NCI-H510A treated with DMSO at 0.1 percent for 48 hours (cell line): ENCODE results near the gene MGAT5.

Experiments
- DNase-seq: peaks from one replicate; lab custom pipeline; 2025; lab: John Stamatoyannopoulos, UW

Gene MGAT5, protein sequence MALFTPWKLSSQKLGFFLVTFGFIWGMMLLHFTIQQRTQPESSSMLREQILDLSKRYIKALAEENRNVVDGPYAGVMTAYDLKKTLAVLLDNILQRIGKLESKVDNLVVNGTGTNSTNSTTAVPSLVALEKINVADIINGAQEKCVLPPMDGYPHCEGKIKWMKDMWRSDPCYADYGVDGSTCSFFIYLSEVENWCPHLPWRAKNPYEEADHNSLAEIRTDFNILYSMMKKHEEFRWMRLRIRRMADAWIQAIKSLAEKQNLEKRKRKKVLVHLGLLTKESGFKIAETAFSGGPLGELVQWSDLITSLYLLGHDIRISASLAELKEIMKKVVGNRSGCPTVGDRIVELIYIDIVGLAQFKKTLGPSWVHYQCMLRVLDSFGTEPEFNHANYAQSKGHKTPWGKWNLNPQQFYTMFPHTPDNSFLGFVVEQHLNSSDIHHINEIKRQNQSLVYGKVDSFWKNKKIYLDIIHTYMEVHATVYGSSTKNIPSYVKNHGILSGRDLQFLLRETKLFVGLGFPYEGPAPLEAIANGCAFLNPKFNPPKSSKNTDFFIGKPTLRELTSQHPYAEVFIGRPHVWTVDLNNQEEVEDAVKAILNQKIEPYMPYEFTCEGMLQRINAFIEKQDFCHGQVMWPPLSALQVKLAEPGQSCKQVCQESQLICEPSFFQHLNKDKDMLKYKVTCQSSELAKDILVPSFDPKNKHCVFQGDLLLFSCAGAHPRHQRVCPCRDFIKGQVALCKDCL

DNA sequence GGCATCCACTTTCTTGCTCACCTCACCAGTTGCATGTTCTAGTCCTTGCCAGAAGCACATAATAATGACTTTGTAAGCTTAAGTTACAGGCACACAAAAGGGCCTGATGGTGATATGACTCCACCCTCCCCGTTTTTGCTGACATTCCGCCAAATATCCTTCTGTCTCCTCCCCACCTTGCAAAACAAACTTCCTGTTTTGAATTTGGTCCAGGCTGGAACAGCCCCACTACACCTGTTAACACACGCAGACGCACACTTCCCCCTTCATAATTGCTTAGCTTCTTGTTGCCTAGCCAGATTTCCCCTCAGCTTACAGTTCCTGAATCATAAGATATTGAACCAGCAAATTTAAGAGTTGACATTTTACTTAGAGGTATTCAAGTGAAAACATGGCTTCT is at the start of gene MGAT5:
Gene MGAT5 (plus strand): TSS at position 269 of the 400 bp plus-strand sequence. CDS start 332 bp downstream, outside the sequence.
- DNase-seq, result peak; percentile 61

DNA sequence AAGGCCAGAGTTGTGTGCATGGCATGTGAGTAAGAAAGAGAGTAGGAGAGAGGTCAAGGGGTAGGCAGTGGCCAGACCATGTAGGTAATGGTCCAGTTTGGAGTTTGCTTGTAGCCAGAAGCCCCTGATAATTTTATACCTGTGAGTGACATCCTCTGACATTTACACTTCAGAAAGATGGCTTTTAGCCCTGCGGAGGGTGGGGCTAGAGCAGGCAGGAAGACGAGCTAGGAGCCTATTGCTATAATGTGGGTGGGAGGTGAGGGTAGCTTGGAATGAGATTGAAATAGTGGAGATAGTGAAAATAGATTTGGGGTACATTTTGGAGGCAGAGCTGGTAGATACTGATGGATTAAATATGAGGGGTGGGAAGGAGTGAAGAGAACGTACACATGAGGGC is 48.8 kb upstream of the MGAT5 start:
- no peak for DNase-seq

DNA sequence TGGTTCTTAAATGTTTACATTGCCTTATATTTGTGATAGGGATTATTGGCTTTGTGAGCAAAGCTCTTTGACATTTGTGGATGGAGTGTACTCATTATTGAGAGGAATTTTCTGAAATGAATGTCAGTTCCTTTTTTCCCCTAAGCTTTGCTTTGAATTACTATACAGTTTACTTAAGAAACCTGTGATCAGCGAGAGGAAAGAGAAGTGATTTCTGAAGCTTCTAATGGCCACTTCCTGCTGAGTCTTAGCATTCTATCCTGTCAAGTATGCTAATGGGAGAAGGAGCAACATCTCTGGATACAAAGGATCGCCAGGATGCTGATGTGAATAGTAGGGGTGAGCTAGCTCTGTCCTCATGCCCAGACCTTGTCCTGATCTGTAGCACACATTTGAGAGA is 47.8 kb upstream of the MGAT5 start:
- no peak for DNase-seq

DNA sequence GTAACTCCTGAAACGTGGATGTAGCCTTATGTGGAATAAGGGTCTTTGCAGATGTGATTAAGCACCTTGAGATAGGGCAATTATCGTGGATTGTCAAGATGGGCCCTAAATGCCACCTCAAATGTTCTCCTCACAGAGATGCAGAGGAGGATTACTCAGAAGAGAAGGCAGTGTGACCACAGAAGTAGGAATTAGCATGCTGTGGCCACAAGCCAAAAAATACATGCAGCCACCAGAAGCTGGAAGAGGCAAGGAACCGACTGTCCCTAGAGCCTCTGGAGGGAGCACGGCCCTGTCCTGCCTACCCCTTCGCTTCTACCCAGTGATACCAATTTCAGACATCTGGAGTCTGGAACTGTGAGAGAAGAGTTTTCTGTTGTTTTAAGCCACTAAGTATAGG is 47.3 kb upstream of the MGAT5 start:
- no peak for DNase-seq

DNA sequence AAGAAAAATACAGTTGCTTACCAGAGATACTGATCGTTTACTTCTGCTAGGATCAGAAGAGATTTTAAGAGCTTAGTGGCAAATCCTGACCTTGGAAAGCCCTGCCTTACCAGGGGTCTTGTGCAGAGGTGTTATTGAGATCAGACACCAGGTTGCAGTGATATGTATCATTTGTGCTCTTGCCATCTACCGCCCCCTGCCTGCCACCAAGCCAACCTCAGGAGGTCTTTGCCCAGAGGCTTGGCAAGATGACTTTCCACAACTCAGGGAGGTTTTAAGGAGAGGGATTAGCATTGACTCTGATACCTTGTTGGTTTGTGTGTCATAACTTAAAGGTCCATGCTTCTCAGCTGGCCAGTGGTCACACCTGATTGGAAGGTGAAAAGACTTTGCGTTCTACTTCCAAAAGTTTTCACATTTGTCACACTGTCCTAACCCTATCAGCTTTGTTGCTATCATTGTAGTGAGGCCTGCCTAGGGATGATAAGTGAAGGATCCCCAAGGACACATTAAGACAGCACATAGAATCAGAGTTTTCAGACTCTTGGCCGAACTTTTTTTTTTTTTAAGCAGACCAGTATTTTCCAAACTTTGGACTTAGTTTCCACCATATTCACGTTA is 46.2 kb upstream of the MGAT5 start:
- peak; percentile 31 for DNase-seq

DNA sequence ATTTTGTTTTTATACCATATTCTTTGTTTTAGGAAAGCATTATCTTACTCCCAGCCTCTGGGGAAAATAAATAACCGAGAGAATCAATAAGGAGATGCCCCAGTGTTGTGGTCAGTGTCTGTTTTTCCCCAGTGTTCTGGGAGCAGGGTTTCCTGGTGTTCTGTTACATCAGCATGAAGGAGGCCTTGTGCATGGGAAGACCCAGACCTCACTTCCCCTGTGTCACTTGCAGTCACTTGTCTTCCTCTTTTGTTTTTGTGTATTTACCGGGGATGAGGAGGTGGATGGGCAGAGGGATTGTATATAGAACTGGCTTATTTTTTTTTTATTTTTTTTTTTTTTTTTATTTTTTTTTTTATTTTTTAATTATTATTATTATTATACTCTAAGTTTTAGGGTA is 45.0 kb upstream of the MGAT5 start:
- DNase-seq, result no peak

DNA sequence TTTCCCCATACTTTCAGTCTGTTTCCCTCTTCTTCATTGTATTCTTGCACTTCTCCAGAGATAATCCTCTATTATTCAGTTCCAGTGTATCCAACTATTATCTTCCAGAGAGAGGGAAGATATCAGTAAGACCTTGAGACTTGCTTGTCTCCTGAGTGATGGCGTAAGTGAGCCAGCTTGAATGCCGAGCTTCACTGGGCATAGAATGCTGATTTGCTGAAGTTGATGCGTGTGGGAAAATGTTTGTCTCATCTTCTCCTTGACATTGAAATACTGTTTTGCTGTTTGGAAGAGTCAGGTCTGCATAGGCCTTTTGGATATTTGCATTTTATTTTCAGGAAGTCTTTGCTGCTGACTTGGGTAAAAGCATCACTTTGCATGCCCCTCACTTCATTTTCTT is 41.1 kb upstream of the MGAT5 start:
- DNase-seq, result no peak

DNA sequence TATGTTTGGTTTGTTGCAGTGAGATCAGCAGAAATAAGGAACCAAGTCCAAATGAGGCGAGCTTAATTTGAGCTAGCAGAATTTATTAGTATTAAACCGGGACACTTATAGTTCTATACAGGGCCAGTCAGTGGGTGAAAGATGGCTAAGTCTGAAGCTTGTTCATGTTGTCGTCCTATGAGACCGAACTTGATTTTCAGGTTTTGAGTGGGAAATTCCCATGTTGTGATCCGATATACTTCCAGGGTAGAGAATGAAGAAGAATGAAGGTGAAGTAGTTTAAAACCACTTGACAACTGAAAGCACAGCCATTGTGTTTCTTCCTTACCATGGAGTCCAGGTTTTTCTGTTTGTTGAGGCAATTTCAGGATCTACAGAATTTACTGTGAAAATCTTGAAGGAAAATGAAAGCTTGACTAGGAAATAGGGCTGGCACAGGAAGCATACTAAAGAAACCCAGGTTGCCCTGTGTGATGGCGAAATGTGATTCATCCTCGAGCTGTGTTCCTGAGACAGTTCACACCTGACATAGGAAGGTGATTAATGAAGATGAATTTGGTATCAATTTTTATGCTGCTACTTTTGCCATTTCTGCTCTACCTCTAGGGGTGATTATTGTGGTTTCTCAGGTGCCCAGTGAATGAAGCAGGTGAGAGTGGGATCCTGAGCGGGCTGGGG is 37.6 kb upstream of the MGAT5 start:
- peak; percentile 18 for DNase-seq

DNA sequence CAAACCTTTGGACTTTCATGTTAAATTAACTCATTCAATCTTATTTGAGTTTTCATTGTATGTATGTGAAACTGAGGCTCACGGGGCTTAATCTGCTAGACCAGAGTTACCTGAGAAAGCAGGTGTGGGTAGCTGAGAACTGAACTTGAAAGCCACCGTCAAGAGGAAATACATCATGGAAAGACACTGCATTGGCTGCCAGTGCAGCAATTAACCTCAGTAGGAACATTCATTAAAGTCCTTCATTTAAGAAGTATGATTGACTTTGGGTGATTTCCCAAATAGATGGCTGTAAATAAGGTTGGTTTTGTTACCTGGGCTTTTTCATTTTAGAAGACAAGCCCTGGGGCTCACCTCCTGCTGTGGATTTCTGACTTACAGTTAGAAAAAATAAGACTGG is 36.5 kb upstream of the MGAT5 start:
- DNase-seq, result no peak

DNA sequence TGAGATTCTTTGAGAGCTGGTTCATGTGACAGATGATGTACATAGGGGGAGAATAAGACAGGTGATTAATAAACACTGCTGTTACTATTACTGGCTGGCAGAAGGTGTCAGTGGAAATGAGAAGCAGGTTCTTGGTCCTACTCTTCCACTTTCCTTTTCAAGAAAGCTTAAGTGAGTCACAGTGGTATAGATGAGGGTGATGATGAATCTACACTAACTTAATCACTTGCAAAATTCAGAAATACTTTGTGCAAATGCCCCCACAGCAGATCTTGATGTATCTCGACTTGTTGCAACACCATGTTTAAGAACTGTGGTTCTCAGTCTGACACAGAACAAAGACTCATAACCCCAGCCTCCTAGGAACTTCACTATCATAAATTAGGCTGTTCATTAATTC is 35.9 kb upstream of the MGAT5 start:
- DNase-seq, result no peak

DNA sequence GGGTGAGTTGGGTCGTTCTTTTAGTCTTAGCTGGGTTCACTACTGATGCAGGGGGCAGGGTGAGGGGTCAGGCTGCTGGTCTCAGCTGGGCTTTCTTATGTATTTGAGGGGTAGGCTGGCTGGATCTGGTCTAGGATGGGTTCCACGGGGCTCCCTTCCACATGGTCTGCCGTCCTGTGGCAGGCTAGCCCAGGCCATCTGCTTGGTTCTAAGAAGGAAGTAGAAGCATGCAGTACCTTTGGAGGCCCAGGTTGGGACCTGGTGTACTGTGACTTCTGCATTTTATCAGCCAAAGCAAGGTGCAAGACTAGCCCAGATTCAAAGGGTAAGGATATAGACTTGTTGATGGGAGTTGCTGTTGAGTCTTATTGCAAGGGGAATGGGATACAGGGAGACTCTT is 35.5 kb upstream of the MGAT5 start:
- no peak for DNase-seq

DNA sequence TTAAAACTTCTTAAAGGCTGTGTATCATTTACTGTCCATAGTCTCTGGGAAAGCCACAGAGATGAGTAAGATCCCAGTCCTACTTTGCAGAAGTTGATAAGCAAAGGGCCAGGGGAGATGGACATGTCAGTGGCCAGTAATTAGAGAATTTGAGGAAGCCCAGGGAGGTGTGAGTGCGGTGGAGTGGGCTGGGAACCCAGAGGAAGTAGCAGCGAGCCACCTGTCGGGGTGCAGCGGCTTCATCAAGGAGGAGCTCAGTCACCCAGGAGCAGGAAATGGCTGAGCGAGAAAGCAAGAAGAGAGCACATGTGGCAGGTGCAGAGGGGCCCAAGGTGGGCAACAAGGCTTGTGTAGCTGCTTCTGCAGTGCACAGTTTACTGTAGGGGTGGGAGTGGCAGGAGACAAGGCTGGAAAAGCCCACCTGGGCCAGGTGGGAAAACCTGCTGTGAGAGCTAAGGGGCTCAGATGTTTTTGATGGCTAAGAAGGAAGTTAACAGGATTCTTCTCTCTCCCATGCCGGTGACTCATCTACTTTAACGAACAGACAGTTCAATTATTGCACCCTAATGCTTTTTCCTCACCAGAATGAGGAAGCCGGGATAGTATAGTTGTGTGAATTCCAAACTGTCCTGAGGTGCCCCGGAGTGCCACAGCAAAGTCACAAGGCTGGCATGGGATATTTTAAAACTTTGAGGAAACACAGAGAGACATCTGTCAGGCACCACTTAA is 34.8 kb upstream of the MGAT5 start:
- DNase-seq, result peak; percentile 13

DNA sequence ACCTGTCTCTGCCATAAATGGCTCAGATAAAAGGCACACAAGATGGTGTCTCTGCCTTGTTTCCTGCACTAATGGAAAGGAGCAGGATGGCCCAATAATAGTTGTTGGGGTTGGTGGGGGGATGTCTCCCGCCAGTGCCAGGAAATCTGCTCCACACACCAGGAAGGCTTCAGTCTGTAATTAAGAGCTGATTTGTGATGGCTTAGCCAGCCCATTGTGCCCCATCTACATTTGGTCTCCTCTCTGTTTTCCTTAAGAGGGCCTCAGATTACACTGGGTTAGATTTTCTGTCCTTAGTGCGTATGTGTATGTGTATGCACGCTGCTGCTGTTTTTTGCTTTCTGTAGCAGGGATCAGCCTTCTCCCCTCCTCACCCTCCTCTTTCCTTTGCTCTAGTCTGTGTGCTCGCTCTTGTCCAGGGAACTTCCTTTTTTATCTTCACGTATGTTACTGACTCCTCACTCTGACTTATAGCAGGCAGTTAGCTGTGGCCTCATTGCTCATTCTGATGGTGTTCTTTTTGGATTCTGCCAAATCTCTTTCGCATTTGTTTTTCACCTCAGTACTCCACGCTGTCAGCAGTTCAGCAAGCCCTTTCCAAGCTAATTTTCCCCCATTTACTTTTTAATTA is 33.4 kb upstream of the MGAT5 start:
- no peak for DNase-seq

DNA sequence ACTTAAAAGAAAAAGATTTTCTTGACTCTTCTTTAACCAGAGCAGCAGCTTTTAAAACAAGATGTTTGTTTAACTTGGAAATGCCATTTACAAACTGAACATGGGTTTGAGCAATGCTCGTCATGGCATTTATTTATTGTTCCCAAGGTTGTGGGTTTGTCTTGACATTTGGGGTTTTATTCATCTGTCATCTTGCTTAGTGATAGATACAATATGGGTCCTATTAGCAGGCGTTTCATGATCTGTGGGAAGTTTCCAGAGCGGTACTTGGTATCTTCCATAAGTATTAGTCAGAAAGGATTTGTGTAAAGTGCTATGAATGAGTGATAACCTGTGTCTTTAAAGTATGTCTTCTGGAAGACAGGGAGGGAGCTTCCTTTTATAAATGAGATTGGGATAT is 29.9 kb upstream of the MGAT5 start:
- DNase-seq, result no peak

DNA sequence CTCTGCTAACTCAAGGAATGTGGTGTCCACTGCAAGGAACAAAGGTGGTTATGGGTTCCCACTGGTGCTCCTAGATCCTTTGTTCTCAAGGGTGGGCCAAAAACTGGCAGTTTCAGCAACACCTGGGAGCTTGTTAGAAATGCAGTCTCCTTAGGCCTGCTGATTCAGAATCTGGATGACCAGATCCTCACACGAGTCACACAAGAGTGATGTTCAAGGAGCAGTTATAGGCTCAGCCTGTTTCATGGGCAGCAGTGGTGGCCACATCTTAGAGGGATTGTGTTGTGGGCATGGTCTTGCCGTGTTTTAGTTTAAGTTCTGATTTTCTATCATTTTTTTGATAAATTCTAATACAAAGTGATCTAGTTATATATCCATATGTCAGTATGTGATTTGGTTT is 28.7 kb upstream of the MGAT5 start:
- DNase-seq, result no peak

DNA sequence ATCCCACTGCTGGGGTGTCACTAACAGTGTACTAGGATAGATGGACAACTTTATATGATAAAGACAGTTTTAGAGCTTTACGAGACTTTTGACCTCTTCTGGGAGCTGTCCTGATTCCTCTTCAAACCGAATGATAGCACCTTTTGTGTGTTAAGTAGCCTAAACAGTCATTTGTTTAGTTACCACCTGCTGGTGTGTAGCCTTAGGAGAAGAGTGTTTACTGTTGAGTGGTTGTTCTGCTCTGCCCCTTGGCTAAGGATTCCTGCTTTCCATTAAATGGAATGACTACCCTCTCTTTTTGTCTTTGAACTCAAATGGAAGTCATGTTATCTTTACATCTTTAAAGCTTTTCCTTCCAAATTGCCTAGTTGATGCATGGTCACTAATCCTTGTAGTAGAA is 28.0 kb upstream of the MGAT5 start:
- DNase-seq, result peak; percentile 25

DNA sequence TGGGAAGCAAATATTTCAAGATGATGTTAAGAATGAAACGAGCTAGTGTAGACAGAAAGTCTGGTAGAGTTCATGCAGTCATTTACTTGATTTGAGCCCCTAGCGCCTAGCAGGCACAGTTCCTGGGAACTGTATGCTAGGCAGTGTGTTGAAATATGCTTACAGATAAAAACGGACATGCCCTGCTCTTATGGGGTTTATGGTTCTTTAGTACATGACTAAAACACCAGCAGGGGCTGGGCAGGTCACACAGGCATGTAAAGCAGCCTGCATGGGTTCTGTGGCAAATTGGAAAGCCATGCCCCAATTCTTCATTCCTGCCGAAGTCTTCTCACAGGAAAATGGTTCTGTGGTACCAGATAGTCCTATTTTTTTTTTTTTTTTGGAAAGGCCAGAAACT is 27.3 kb upstream of the MGAT5 start:
- no peak for DNase-seq

DNA sequence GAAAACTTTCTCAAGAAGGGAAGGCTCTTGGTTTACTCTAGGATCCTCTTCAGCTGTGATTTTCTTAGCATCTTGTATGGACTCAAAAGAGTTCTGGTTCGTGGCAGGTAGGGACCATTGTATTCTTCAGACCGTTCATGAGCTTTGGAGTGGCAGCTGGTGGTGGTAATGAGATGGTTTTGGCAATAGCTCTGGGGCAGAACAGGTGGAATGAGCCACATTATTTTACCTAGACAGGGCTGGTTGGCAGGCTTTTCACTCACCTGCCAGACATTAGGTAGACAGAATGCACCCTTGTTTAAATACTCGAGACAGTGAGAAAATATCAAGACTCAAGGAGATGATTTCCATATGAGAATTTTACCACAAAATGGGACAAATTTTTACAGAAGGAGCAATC is 26.2 kb upstream of the MGAT5 start:
- DNase-seq, result no peak

DNA sequence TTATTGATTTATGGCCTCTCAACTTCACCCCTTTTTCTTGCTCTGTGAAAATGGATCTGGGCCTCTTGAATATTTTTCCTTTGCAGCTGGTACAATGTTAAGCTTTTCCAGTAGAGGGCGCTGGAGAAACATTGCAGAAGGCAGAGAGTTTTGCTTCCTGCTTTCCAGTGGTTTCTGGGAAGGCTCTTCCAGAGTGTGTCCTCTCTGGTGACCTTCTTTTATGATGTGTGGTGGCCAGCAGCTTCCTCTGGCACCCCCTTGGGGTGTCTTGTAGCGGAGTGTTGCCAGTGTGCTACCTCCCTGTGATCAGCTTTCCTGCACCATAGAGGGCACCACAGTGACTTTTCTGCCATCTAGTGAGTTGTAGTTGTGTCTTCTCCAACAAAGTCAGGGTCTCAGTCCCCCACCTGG is 25.4 kb upstream of the MGAT5 start:
- no peak for DNase-seq

DNA sequence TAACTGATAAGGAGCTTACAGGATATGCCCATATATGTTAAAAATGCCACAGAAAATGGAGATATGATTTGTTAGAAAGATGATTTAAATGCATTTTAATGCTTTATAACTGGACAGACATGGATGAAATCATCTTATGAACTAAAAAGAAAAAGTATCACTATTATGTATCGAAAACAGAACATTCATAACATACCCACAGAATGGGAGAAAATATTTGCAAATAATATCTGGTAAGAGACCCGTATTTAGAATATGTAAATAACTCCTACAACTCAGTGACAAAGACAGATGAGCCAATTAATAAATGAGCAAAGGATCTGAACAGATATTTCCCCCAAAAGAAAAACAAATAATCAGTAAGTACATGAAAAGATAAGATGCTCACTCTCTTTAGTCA is 24.3 kb upstream of the MGAT5 start:
- DNase-seq, result no peak

DNA sequence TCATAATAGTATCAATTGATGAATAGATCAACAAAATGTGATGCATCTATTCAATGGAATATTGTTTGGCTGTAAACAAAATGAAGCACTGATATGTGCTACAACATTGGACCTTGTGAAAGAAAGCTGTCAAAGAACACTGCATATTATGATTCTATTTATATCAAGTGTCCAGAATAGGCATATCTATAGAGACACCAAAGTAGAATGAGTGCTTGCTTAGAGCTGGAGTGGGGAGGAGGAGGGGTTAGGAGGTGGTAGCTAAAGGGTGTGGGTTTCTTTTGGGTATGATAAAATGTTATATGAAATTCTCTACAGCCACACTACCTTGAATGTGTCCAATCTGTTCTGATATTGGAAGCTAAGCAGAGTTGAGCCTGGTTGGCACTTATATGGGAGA is 23.0 kb upstream of the MGAT5 start:
- DNase-seq, result no peak
